Ovary (tissue), 9 donors: ENCODE measurements around the gene RAB3IL1. TPM values are rescaled to one million over a fixed set of nuclear protein-coding genes. Genes with fewer than 3 reads are reported as not detected.

Experiments used
- DNase-seq, 5 donors: peaks; one replicate each; pipeline ENCODE4 v3.0.0-alpha.2; 2019 to 2020
- H3K27ac ChIP-seq, 2 donors: fragments of 200-600 bp; one replicate each; pipeline versions ENCODE4 v1.5.1 to v1.8.0; 2019 to 2022
- H3K27me3 ChIP-seq: fragments of 200-600 bp; one replicate; pipeline ENCODE4 v1.8.0; 2022
- H3K36me3 ChIP-seq: fragments of 200-600 bp; sonication (generic); one replicate; pipeline ENCODE4 v1.5.1; 2019
- H3K4me1 ChIP-seq: one replicate; pipeline ENCODE4 v1.8.1; 2013; ENCODE audit warnings: mild to moderate bottlenecking, moderate library complexity; ENCODE audit not compliant: insufficient read depth
- H3K4me3 ChIP-seq: fragments of 200-600 bp; sonication (generic); one replicate; pipeline ENCODE4 v1.5.1; 2017
- H3K9me3 ChIP-seq, 2 donors: fragments of 200-600 bp in 1 of 2; sonication (generic) in 1 of 2; one replicate each; pipeline versions ENCODE4 v1.5.1 to v1.8.1; 2013 to 2019; ENCODE audit warnings: mild to moderate bottlenecking in 1 of 2, moderate library complexity in 1 of 2
- EP300 ChIP-seq: sonication (generic); formaldehyde crosslinking; IDR thresholded peaks from one replicate; pipeline ENCODE4 v1.6.1; 2017; ENCODE audit warnings: antibody characterized with exemption
- POLR2A ChIP-seq: fragments of 450-650 bp; IDR thresholded peaks from one replicate; pipeline ENCODE4 v1.6.1; 2017; ENCODE audit warnings: antibody characterized with exemption, mild to moderate bottlenecking, moderate library complexity
- WGBS, 3 donors: extraction: QIAGEN DNeasy Blood & Tissue Kit in 1 of 3; methylation state at CpG; one replicate each; pipeline versions ENCODE4 v1.1.5 to v1.1.7; 2013 to 2017; 5-methylcytosine and 5-hydroxymethylcytosine counted together
- intact Hi-C, 4 donors: fragments of 100-400 bp; cut with DNase I; formaldehyde crosslinking; loops; one replicate each; pipeline versions ENCODE4 v1.11.0 to v1.15.1; 2022 to 2023
- polyA plus RNA-seq, 2 donors: library from polyadenylated mRNA; stranded (reverse); fragments of 200-250 nt in 1 of 2; fragments of 350-450 nt in 1 of 2; fragmentation: Illumina TruSeq in 1 of 2; extraction: RNeasy Lipid Tissue Mini Kit (QIAGEN cat#74804) in 1 of 2; gene quantifications; one replicate each; pipeline ENCODE4 v1.2.3, GENCODE V29; 2013 to 2014
- total RNA-seq, 7 donors: library from RNA; depleted of rRNA in 2 of 7; stranded (reverse); fragments of >200 nt in 2 of 7; fragmentation: NEBNext Ultra II Directional in 3 of 7; extraction: Animal tissue kit (Norgen Biotek cat#: 25700) in 3 of 7; gene quantifications; one replicate each; pipeline versions ENCODE4 v1.1.0 to v1.2.4, GENCODE V29; 2016 to 2023
- TF ChIP-seq, protein P1 (sequence below), 3 donors: fragments of 450-650 bp in 2 of 3; fragments of 200-600 bp in 1 of 3; IDR thresholded peaks; one replicate each; pipeline versions ENCODE4 v1.5.1 to v1.8.0; 2016 to 2022; ENCODE audit warnings: antibody characterized with exemption in 3 of 3, mild to moderate bottlenecking in 1 of 3
- donor health status: DM: no; HTN: no; CAD: no; lungs with moderate emphysema.
- donor health status: DM: no; HTN: no; CAD: no.
- donor health status: Bipolar disorder and iron deficiency.
- donor health status: DM: yes; HTN: yes; CAD: no.
- donor health status: DM: no; HTN: no; CAD: no.
- donor health status: DM: yes; HTN: yes; CAD: no.

The RAB3IL1 gene
- total and polyA plus RNA-seq, 9 donors: 4.5 to 90.0 (median 52.9) TPM

DNA sequence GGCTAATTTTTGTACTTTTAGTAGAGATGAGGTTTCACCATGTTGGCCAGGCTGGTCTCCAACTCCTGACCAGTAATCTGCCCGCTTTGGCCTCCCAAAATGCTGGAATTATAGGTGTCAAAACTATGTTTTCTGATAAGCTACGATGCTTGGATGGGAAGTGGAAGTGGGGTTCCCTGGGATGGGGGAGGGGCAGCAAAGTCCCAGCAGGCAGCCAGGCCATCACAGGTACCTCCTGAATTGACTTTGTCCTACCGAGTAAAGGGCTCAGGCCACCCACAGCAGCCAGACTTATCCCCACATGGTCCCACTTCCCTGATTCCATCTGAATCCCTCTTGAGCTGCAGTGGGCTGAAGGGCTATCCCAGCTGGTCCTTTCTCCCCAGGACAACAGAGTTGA lies 43.2 kb upstream of the RAB3IL1 start:
- Histone ChIP-seq H3K4me1 (peaks cover 13% of the 10 kb centered on the region), H3K36me3 (no peaks in the 10 kb centered on the region), H3K4me3 (no peak overlapping the region), H3K9me3 (no peaks in the 10 kb centered on the region), H3K27ac (no peak overlapping the region), H3K27me3 (no peaks in the 10 kb centered on the region)
- TF ChIP-seq, protein P1, sequence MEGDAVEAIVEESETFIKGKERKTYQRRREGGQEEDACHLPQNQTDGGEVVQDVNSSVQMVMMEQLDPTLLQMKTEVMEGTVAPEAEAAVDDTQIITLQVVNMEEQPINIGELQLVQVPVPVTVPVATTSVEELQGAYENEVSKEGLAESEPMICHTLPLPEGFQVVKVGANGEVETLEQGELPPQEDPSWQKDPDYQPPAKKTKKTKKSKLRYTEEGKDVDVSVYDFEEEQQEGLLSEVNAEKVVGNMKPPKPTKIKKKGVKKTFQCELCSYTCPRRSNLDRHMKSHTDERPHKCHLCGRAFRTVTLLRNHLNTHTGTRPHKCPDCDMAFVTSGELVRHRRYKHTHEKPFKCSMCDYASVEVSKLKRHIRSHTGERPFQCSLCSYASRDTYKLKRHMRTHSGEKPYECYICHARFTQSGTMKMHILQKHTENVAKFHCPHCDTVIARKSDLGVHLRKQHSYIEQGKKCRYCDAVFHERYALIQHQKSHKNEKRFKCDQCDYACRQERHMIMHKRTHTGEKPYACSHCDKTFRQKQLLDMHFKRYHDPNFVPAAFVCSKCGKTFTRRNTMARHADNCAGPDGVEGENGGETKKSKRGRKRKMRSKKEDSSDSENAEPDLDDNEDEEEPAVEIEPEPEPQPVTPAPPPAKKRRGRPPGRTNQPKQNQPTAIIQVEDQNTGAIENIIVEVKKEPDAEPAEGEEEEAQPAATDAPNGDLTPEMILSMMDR (IDR thresholded peaks at IDR 0.05): no peak
- TF ChIP-seq EP300 (no peak), POLR2A (no peak)
- peak in 2 of 5 donors; percentile 7 to 14 for DNase-seq
- intact Hi-C loops: no loop called here
- WGBS, 3 donors: 71 to 76% (median 73%) methylated on average over 3 of the region's 3 CpGs

DNA sequence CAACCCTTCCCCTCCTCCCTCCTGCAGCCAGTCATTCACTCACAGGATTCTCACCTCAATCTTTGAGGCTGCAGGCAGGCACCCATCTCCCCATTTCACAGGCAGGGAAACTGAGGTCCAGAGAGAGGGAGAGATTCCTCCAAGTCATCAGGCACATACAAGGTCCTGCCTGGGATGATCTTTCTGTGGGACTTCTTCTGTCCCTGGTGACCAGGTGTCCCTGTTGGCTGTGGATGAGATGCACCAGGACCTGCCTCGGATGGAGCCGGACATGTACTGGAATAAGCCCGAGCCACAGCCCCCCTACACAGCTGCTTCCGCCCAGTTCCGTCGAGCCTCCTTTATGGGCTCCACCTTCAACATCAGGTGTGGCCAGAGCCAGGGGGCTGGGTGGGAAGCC lies 42.3 kb upstream of the RAB3IL1 start:
- 81 to 90% (median 85%) methylated on average over 6 of the region's 6 CpGs for WGBS, 3 donors
- H3K36me3 ChIP-seq: no peaks in the 10 kb centered on the region
- intact Hi-C loops: loop anchor here in 3 of 4 donors (5.0 to 10.0 kb wide), 2 partner anchors 123 to 125 kb away; no protein-coding TSS in a partner anchor
- no peaks in the 10 kb centered on the region for H3K27me3 ChIP-seq
- DNase-seq: peak in 3 of 5 donors; percentile 13 to 33 (median 24)
- TF ChIP-seq, protein P1 (IDR thresholded peaks at IDR 0.05): no peak
- TF ChIP-seq POLR2A (no peak), EP300 (no peak)
- no peaks in the 10 kb centered on the region for H3K9me3 ChIP-seq
- no peak overlapping the region for H3K27ac ChIP-seq
- H3K4me1 ChIP-seq: peaks cover 9% of the 10 kb centered on the region
- no peak overlapping the region for H3K4me3 ChIP-seq

DNA sequence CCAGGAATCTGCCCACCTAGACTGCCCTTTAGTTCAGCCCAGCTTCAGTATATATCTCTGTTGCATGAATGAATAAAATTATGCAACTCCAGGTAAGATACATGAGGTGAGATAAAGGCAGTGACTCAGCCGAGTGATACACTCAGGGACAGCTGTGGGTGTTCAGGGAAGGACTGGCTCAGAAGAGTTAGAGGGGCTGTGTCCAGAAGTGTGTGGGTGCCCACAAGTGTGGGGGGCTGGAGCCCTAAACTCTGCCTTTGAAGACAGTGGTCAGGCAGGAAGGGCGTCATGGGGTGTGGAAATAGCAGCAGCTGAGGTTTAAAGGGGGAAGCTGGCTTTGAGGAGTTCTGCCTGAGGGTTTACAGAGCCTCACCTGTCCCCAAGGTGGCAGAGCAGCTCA lies 41.7 kb upstream of the RAB3IL1 start:
- no peak overlapping the region for H3K27ac ChIP-seq
- 23 to 46% (median 28%) methylated on average over 2 of the region's 2 CpGs for WGBS, 3 donors
- TF ChIP-seq, protein P1 (IDR thresholded peaks at IDR 0.05): no peak
- no peak for TF ChIP-seq POLR2A
- TF ChIP-seq EP300: no peak
- no peak overlapping the region for H3K4me3 ChIP-seq
- no peaks in the 10 kb centered on the region for H3K9me3 ChIP-seq
- intact Hi-C loops: loop anchor here in 3 of 4 donors (5.0 to 10.0 kb wide), 2 partner anchors 123 to 126 kb away; no protein-coding TSS in a partner anchor
- H3K36me3 ChIP-seq: no peaks in the 10 kb centered on the region
- DNase-seq: peak in 2 of 5 donors; percentile 6 to 7
- H3K4me1 ChIP-seq: peaks cover 9% of the 10 kb centered on the region
- no peaks in the 10 kb centered on the region for H3K27me3 ChIP-seq

DNA sequence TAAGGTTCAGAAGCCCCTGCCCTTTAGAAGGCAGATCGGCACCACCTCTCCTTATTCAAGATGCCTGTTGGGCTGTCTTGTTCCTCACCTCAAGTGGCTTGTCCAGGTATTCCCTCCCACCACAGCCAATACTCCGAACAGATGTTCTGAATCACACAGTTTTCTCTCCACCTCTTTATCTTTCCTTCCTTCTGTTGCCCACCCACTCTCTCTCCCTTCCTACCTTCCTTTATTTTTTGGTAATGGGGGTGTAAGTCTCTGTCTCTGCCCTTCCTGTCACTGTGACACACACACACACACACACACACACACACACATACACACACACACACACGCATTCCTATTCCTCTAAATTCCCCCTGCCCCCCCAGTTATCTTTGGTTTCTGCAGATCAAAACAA lies 41.2 kb upstream of the RAB3IL1 start:
- Histone ChIP-seq H3K4me1 (peaks cover 9% of the 10 kb centered on the region), H3K4me3 (no peak overlapping the region), H3K27me3 (no peaks in the 10 kb centered on the region), H3K9me3 (no peaks in the 10 kb centered on the region), H3K36me3 (no peaks in the 10 kb centered on the region), H3K27ac (no peak overlapping the region)
- 59 to 69% (median 60%) methylated on average over 3 of the region's 3 CpGs for WGBS, 3 donors
- intact Hi-C loops: loop anchor here in 3 of 4 donors (5.0 to 10.0 kb wide), 2 partner anchors 124 to 126 kb away; no protein-coding TSS in a partner anchor
- TF ChIP-seq POLR2A (no peak), EP300 (no peak)
- TF ChIP-seq, protein P1 (IDR thresholded peaks at IDR 0.05): no peak
- DNase-seq: peak in 2 of 5 donors; percentile 7 to 10
